HG03095 (cell line): ENCODE data around the gene CAMK1D.

Experiments used
- ATAC-seq: cut with Tn5 transposase; IDR thresholded peaks from one replicate; pipeline ENCODE4 v1.9.1; 2021; ENCODE audit warnings: moderate library complexity; ENCODE audit not compliant: unreplicated experiment

CAMK1D gene

GRCh38 chr10:12510984-12511383 is 161.6 kb downstream of the CAMK1D start:
- ATAC-seq: no peak

GRCh38 chr10:12511651-12512050 is 162.3 kb downstream of the CAMK1D start:
- no peak for ATAC-seq

- ATAC-seq: no peak
These were observed 163.1 kb downstream of the CAMK1D start for GRCh38 chr10:12512332-12513002.

GRCh38 chr10:12513003-12513365 is 163.6 kb downstream of the CAMK1D start:
- no peak for ATAC-seq

GRCh38 chr10:12513775-12514673 is 164.7 kb downstream of the CAMK1D start:
- ATAC-seq: no peak

- ATAC-seq: no peak
These were observed 168.7 kb downstream of the CAMK1D start for GRCh38 chr10:12518024-12518423.

GRCh38 chr10:12521423-12521822 is 172.1 kb downstream of the CAMK1D start:
- no peak for ATAC-seq

GRCh38 chr10:12526311-12526710 is 177.0 kb downstream of the CAMK1D start:
- no peak for ATAC-seq

- ATAC-seq: no peak
These were observed 180.6 kb downstream of the CAMK1D start for GRCh38 chr10:12529976-12530375.

- ATAC-seq: no peak
These were observed 182.2 kb downstream of the CAMK1D start for GRCh38 chr10:12531305-12532220.

GRCh38 chr10:12533151-12533550 is 183.8 kb downstream of the CAMK1D start:
- no peak for ATAC-seq

GRCh38 chr10:12533723-12534122 is 184.4 kb downstream of the CAMK1D start:
- ATAC-seq: no peak

GRCh38 chr10:12534824-12535223 is 185.5 kb downstream of the CAMK1D start:
- ATAC-seq: no peak

- no peak for ATAC-seq
These were observed 186.3 kb downstream of the CAMK1D start for GRCh38 chr10:12535656-12536055.

- ATAC-seq: no peak
These were observed 189.2 kb downstream of the CAMK1D start for GRCh38 chr10:12538491-12538995.

GRCh38 chr10:12539350-12540164 is 190.2 kb downstream of the CAMK1D start:
- no peak for ATAC-seq

GRCh38 chr10:12540341-12540781 is 191.0 kb downstream of the CAMK1D start:
- ATAC-seq: no peak

GRCh38 chr10:12541446-12542067 is 192.2 kb downstream of the CAMK1D start:
- ATAC-seq: no peak

- ATAC-seq: no peak
These were observed 192.9 kb downstream of the CAMK1D start for GRCh38 chr10:12542133-12542670.
